HepG2 (cell line): ENCODE measurements around the gene NDOR1. TPM values are rescaled to one million over a fixed set of nuclear protein-coding genes. Genes with fewer than 3 reads are reported as not detected.

Experiments used
- AHDC1 ChIP-seq: sonication (generic); formaldehyde crosslinking; IDR thresholded peaks from 2 replicates; pipeline ENCODE4 v1.5.1; 2020; ENCODE audit warnings: mild to moderate bottlenecking, missing genetic modification reagents, borderline replicate concordance
- DMTF1 ChIP-seq: sonication (generic); formaldehyde crosslinking; IDR thresholded peaks from 2 replicates; pipeline ENCODE4 v1.4.0; 2020; ENCODE audit warnings: mild to moderate bottlenecking, missing genetic modification reagents
- GATAD2A ChIP-seq: IDR thresholded peaks from 2 replicates; pipeline ENCODE4 v1.6.1; 2016
- KDM2A ChIP-seq: sonication (generic); formaldehyde crosslinking; IDR thresholded peaks from 2 replicates; pipeline ENCODE4 v1.4.0; 2020; ENCODE audit warnings: low read depth, missing genetic modification reagents, borderline replicate concordance
- TBX2 ChIP-seq: sonication (generic); formaldehyde crosslinking; IDR thresholded peaks from 2 replicates; pipeline ENCODE4 v1.5.0; 2020; ENCODE audit warnings: missing genetic modification reagents, mild to moderate bottlenecking, borderline replicate concordance
- ZBTB7A ChIP-seq: sonication (generic); formaldehyde crosslinking; IDR thresholded peaks from 2 replicates; pipeline ENCODE4 v1.8.0; 2022; ENCODE audit warnings: mild to moderate bottlenecking, missing genetic modification reagents
- ZFY ChIP-seq: sonication (generic); formaldehyde crosslinking; IDR thresholded peaks from 2 replicates; pipeline ENCODE4 v1.4.0; 2020; ENCODE audit warnings: missing genetic modification reagents
- ZNF496 ChIP-seq: sonication (generic); formaldehyde crosslinking; IDR thresholded peaks from 2 replicates; pipeline ENCODE4 v1.8.1; 2023; ENCODE audit warnings: mild to moderate bottlenecking, moderate library complexity, missing genetic modification reagents; ENCODE audit not compliant: insufficient replicate concordance
- ZNF501 ChIP-seq: sonication (generic); formaldehyde crosslinking; IDR thresholded peaks from 2 replicates; pipeline ENCODE4 v1.5.1; 2020; ENCODE audit warnings: mild to moderate bottlenecking, moderate library complexity, missing genetic modification reagents
- ZNF891 ChIP-seq: sonication (generic); formaldehyde crosslinking; IDR thresholded peaks from 2 replicates; pipeline ENCODE4 v1.5.0; 2020; ENCODE audit warnings: mild to moderate bottlenecking, missing genetic modification reagents
- polyA plus RNA-seq, 8 experiments: library from polyadenylated mRNA; depleted of rRNA in 3 of 8; stranded (reverse) in 7 of 8; unstranded in 1 of 8; fragments of >200 nt; fragmentation: Illumina TruSeq in 4 of 8; extraction: Trizol in 4 of 8; gene quantifications; 2 replicates each; pipeline versions ENCODE4 v1.2.1 to v1.2.3, GENCODE V29; 2011 to 2016; ENCODE audit warnings: low read depth in 4 of 8, missing spikeins in 1 of 8, mixed read lengths in 1 of 8; ENCODE audit not compliant: insufficient read depth in 1 of 8
- total RNA-seq, 5 experiments: library from RNA; depleted of rRNA; stranded (reverse); fragments of >200 nt; fragmentation: Illumina TruSeq; extraction: Trizol; gene quantifications; 2 replicates each; pipeline ENCODE4 v1.2.3, GENCODE V29; 2016; ENCODE audit warnings: low read depth in 1 of 5
- TF ChIP-seq, protein P1 (sequence below): sonication (generic); formaldehyde crosslinking; IDR thresholded peaks from 2 replicates; pipeline ENCODE4 v1.5.0; 2020; ENCODE audit warnings: mild to moderate bottlenecking, missing genetic modification reagents, borderline replicate concordance
- TF ChIP-seq, protein P2 (sequence below): sonication (generic); formaldehyde crosslinking; IDR thresholded peaks from 2 replicates; pipeline ENCODE4 v1.4.0; 2020; ENCODE audit warnings: mild to moderate bottlenecking, missing genetic modification reagents
- TF ChIP-seq, protein P3 (sequence below): sonication (generic); formaldehyde crosslinking; IDR thresholded peaks from 2 replicates; pipeline ENCODE4 v1.4.0; 2020; ENCODE audit warnings: missing genetic modification reagents, mild to moderate bottlenecking, borderline replicate concordance

NDOR1 gene
- total and polyA plus RNA-seq, 2 of the 13 experiments (the other 11 are each of a cell fraction or from before 2014, with no cell fraction given): 3.6 to 8.7 TPM

- TF ChIP-seq, protein P1, sequence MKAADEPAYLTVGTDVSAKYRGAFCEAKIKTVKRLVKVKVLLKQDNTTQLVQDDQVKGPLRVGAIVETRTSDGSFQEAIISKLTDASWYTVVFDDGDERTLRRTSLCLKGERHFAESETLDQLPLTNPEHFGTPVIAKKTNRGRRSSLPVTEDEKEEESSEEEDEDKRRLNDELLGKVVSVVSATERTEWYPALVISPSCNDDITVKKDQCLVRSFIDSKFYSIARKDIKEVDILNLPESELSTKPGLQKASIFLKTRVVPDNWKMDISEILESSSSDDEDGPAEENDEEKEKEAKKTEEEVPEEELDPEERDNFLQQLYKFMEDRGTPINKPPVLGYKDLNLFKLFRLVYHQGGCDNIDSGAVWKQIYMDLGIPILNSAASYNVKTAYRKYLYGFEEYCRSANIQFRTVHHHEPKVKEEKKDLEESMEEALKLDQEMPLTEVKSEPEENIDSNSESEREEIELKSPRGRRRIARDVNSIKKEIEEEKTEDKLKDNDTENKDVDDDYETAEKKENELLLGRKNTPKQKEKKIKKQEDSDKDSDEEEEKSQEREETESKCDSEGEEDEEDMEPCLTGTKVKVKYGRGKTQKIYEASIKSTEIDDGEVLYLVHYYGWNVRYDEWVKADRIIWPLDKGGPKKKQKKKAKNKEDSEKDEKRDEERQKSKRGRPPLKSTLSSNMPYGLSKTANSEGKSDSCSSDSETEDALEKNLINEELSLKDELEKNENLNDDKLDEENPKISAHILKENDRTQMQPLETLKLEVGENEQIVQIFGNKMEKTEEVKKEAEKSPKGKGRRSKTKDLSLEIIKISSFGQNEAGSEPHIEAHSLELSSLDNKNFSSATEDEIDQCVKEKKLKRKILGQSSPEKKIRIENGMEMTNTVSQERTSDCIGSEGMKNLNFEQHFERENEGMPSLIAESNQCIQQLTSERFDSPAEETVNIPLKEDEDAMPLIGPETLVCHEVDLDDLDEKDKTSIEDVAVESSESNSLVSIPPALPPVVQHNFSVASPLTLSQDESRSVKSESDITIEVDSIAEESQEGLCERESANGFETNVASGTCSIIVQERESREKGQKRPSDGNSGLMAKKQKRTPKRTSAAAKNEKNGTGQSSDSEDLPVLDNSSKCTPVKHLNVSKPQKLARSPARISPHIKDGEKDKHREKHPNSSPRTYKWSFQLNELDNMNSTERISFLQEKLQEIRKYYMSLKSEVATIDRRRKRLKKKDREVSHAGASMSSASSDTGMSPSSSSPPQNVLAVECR (CRISPR knock-in tag): peak; percentile 50; the same call in 1 of the 2 replicates
- TF ChIP-seq GATAD2A (CRISPR knock-in tag) (peak; percentile 22; the same call in 1 of the 2 replicates), KDM2A (CRISPR knock-in tag) (peak; percentile 20; the same call in 1 of the 2 replicates), ZNF501 (0 out of 2 replicates have a peak, but pooled peaks have one; percentile 22), ZNF496 (no peak), ZFY (peak; percentile 65), ZNF891 (CRISPR knock-in tag) (no peak), DMTF1 (no peak), AHDC1 (no peak), ZBTB7A (CRISPR knock-in tag) (peak; percentile 31; the same call in 1 of the 2 replicates), TBX2 (CRISPR knock-in tag) (peak; percentile 23; the same call in 1 of the 2 replicates)
- TF ChIP-seq, protein P2, sequence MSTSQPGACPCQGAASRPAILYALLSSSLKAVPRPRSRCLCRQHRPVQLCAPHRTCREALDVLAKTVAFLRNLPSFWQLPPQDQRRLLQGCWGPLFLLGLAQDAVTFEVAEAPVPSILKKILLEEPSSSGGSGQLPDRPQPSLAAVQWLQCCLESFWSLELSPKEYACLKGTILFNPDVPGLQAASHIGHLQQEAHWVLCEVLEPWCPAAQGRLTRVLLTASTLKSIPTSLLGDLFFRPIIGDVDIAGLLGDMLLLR (CRISPR knock-in tag): no peak
- TF ChIP-seq, protein P3, sequence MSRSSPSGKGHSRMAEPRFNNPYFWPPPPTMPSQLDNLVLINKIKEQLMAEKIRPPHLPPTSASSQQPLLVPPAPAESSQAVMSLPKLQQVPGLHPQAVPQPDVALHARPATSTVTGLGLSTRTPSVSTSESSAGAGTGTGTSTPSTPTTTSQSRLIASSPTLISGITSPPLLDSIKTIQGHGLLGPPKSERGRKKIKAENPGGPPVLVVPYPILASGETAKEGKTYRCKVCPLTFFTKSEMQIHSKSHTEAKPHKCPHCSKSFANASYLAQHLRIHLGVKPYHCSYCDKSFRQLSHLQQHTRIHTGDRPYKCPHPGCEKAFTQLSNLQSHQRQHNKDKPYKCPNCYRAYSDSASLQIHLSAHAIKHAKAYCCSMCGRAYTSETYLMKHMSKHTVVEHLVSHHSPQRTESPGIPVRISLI: no peak
Measured at GRCh38 chr9:137250329-137251193, 45.1 kb downstream of the NDOR1 start (continued).
